GM23338 (cell line): ENCODE data around the gene EZH1. TPM values are rescaled to one million over a fixed set of nuclear protein-coding genes. Genes with fewer than 3 reads are reported as not detected.

Experiments used
- ATAC-seq: fragments of 200-7000 bp; cut with Tn5 transposase; 3 replicates; pipeline ENCODE4 v1.9.1; 2020
- DNase-seq: peaks from one replicate; pipeline ENCODE4 v3.0.0-alpha.2; 2015; ENCODE audit warnings: low spot score
- H2AFZ ChIP-seq: fragments of 200-600 bp; sonication (generic); 2 replicates; pipeline ENCODE4 v1.8.0; 2016; ENCODE audit warnings: antibody characterized with exemption, mild to moderate bottlenecking, moderate library complexity
- H3F3A ChIP-seq: fragments of 200-600 bp; sonication (generic); replicated peaks from 2 replicates; pipeline ENCODE4 v1.8.0; 2017; ENCODE audit warnings: antibody characterized with exemption, mixed run types, low read depth
- H3K27ac ChIP-seq: fragments of 200-600 bp; sonication (generic); 2 replicates; pipeline ENCODE4 v1.6.1; 2016; ENCODE audit warnings: low read depth
- H3K27me3 ChIP-seq: fragments of 200-600 bp; sonication (generic); 2 replicates; pipeline ENCODE4 v1.8.0; 2016; ENCODE audit warnings: mild to moderate bottlenecking, mixed run types, moderate library complexity; ENCODE audit not compliant: insufficient read depth
- H3K36me3 ChIP-seq: fragments of 200-600 bp; sonication (generic); 2 replicates; pipeline ENCODE4 v1.8.0; 2016; ENCODE audit warnings: mild to moderate bottlenecking; ENCODE audit not compliant: insufficient read depth
- H3K4me1 ChIP-seq: fragments of 200-600 bp; sonication (generic); 2 replicates; pipeline ENCODE4 v1.8.0; 2016; ENCODE audit warnings: mild to moderate bottlenecking, moderate library complexity; ENCODE audit not compliant: insufficient read depth
- H3K4me2 ChIP-seq: fragments of 200-600 bp; sonication (generic); 2 replicates; pipeline ENCODE4 v1.7.1; 2017; ENCODE audit warnings: mixed run types
- H3K4me3 ChIP-seq: fragments of 200-600 bp; sonication (generic); 2 replicates; pipeline ENCODE4 v1.6.1; 2016; ENCODE audit warnings: mixed run types
- H3K79me2 ChIP-seq: fragments of 200-600 bp; sonication (generic); replicated peaks from 2 replicates; pipeline ENCODE4 v1.8.0; 2017; ENCODE audit warnings: mild to moderate bottlenecking; ENCODE audit not compliant: insufficient read depth
- H3K9me2 ChIP-seq: fragments of 200-600 bp; sonication (generic); 2 replicates; pipeline ENCODE4 v1.8.0; 2017; ENCODE audit not compliant: insufficient read depth
- H4K20me1 ChIP-seq: fragments of 200-600 bp; sonication (generic); replicated peaks from 2 replicates; pipeline ENCODE4 v1.8.0; 2017; ENCODE audit warnings: mild to moderate bottlenecking; ENCODE audit not compliant: insufficient read depth
- H3K27ac Mint-ChIP-seq: 2 replicates; pipeline ENCODE4 v1.8.0; 2020; ENCODE audit warnings: inconsistent platforms, mild to moderate bottlenecking, moderate library complexity, mixed read lengths
- H3K27me3 Mint-ChIP-seq: 3 replicates; pipeline ENCODE4 v1.8.0; 2022; ENCODE audit warnings: low read depth, mild to moderate bottlenecking, moderate library complexity, mixed read lengths, inconsistent platforms; ENCODE audit not compliant: insufficient read depth, poor library complexity
- H3K36me3 Mint-ChIP-seq: 3 replicates; pipeline ENCODE4 v1.8.0; 2021; ENCODE audit warnings: low read depth, mild to moderate bottlenecking, inconsistent platforms, moderate library complexity, mixed read lengths
- H3K4me1 Mint-ChIP-seq: 3 replicates; pipeline ENCODE4 v1.8.0; 2020; ENCODE audit warnings: mild to moderate bottlenecking, inconsistent platforms, mixed read lengths
- H3K4me3 Mint-ChIP-seq: 3 replicates; pipeline ENCODE4 v1.8.0; 2021; ENCODE audit warnings: moderate library complexity, mild to moderate bottlenecking, inconsistent platforms, mixed read lengths
- H3K9me3 Mint-ChIP-seq: 3 replicates; pipeline ENCODE4 v1.8.0; 2020; ENCODE audit warnings: moderate library complexity, mild to moderate bottlenecking, inconsistent platforms, mixed read lengths
- CREB1 ChIP-seq: fragments of 250-450 bp; sonication (Bioruptor Pico); IDR thresholded peaks from 2 replicates; pipeline ENCODE4 v1.5.0; 2020; ENCODE audit warnings: low read depth, mild to moderate bottlenecking, moderate library complexity
- EZH2 ChIP-seq: fragments of 200-600 bp; sonication (generic); IDR thresholded peaks from one replicate; pipeline ENCODE4 v1.8.0; 2017; ENCODE audit warnings: antibody characterized with exemption, mild to moderate bottlenecking, low read depth; ENCODE audit not compliant: unreplicated experiment
- EZH2phosphoT487 ChIP-seq: fragments of 200-600 bp; sonication (generic); IDR thresholded peaks from one replicate; pipeline ENCODE4 v1.8.1; 2018; ENCODE audit warnings: antibody characterized with exemption; ENCODE audit not compliant: unreplicated experiment
- JUNB ChIP-seq: IDR thresholded peaks from one replicate; pipeline ENCODE4 v1.6.1; 2016; ENCODE audit warnings: antibody characterized with exemption; ENCODE audit not compliant: unreplicated experiment
- NANOG ChIP-seq: IDR thresholded peaks from 2 replicates; pipeline ENCODE4 v1.6.1; 2016; ENCODE audit warnings: antibody characterized with exemption, borderline replicate concordance
- POLR2AphosphoS5 ChIP-seq: IDR thresholded peaks from 2 replicates; pipeline ENCODE4 v1.6.1; 2016; ENCODE audit warnings: antibody characterized with exemption, low read depth
- STAT1 ChIP-seq: IDR thresholded peaks from one replicate; pipeline ENCODE4 v1.6.1; 2016; ENCODE audit warnings: antibody characterized with exemption; ENCODE audit not compliant: unreplicated experiment
- ZNF114 ChIP-seq: fragments of 250-450 bp; sonication (Bioruptor Pico); IDR thresholded peaks from 2 replicates; pipeline ENCODE4 v1.5.0; 2020; ENCODE audit warnings: mild to moderate bottlenecking, moderate library complexity
- ZNF331 ChIP-seq: fragments of 250-450 bp; sonication (Bioruptor Pico); IDR thresholded peaks from 2 replicates; pipeline ENCODE4 v1.5.0; 2020; ENCODE audit warnings: low read depth, mild to moderate bottlenecking, moderate library complexity
- polyA plus RNA-seq: library from polyadenylated mRNA; unstranded; fragments of >200 nt; fragmentation: Nextera tagmentation; extraction: Ambion mirVana; gene quantifications from 2 replicates; pipeline ENCODE4 v1.2.1, GENCODE V29; 2016
- total RNA-seq: library from RNA; depleted of rRNA; stranded (reverse); fragments of >200 nt; shearing (Covaris generic); gene quantifications from 2 replicates; pipeline ENCODE4 v1.2.3, GENCODE V29; 2014
- TF ChIP-seq, protein P1 (sequence below), 2 experiments: fragments of 200-600 bp in 1 of 2; sonication (generic) in 1 of 2; conservative IDR thresholded peaks; 2 replicates each; pipeline versions ENCODE4 v1.5.1 to v1.6.1; 2016 to 2017; ENCODE audit warnings: antibody characterized with exemption in 2 of 2, low read depth in 2 of 2, mild to moderate bottlenecking in 2 of 2, moderate library complexity in 1 of 2
- TF ChIP-seq, protein P2 (sequence below): fragments of 250-450 bp; sonication (Bioruptor Pico); IDR thresholded peaks from 2 replicates; pipeline ENCODE4 v1.5.0; 2020; ENCODE audit warnings: mild to moderate bottlenecking, moderate library complexity
- TF ChIP-seq, protein P3 (sequence below): IDR thresholded peaks from one replicate; pipeline ENCODE4 v1.6.1; 2018; ENCODE audit warnings: antibody characterized with exemption; ENCODE audit not compliant: unreplicated experiment
- TF ChIP-seq, protein P4 (sequence below): IDR thresholded peaks from 2 replicates; pipeline ENCODE4 v1.6.1; 2016; ENCODE audit warnings: antibody characterized with exemption

Gene EZH1
- total and polyA plus RNA-seq, 2 experiments from 2014 or later = 16.9 to 18.0 TPM

DNA sequence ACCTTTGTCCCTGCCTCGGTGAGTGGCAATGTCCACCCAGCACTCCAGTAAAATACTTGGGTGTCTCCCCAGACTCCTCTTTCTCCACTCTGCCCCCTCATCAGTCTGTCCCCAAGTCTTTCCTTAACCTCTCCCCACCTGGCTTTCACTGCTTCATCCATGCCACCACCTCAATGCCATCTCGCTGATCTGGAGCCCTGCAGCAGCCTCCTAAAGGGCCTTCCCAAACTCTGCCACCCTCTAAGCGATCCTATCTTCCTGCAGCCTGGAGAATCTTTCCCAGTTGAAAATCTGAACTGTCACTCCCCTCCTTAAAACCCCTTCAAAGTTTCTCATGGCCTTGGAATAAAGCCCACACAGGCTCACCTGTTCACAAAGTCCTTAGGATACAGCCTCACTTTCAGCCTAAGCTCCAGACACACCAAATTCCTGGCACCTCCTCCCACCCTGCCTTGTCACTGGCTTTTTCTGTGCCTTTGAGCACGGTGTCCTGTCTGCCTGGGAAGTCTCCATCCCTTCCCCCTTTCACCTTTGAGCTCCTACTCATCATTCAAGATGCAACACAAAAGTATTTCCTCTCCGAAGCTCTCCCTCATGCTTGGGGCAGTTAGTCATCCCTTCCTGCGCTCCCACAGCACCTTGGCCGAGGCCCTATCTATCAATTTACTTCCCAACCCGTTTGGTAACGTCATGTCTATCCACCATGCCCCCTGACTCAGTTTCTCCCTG is 38.4 kb upstream of the EZH1 start:
- no peak overlapping the region for H2AFZ ChIP-seq
- H3K4me3 Mint-ChIP-seq = no peak overlapping the region; the same call in 2 of the 3 replicates
- no peak for ATAC-seq

More for the DNA sequence above, 38.4 kb upstream of the EZH1 start:
- DNase-seq = no peak
- no peak overlapping the region for H3K4me3 ChIP-seq
- H4K20me1 ChIP-seq = no peaks in the 10 kb centered on the region
- H3K79me2 ChIP-seq = no peaks in the 10 kb centered on the region
- H3K9me2 ChIP-seq = no peaks in the 10 kb centered on the region
- no peak overlapping the region for H3K27ac Mint-ChIP-seq
- peaks cover 14% of the 10 kb centered on the region; the same call in 1 of the 3 replicates for H3K36me3 Mint-ChIP-seq
- H3K4me1 ChIP-seq = peaks cover 21% of the 10 kb centered on the region; the same call in 1 of the 2 replicates
- TF ChIP-seq, protein P1, sequence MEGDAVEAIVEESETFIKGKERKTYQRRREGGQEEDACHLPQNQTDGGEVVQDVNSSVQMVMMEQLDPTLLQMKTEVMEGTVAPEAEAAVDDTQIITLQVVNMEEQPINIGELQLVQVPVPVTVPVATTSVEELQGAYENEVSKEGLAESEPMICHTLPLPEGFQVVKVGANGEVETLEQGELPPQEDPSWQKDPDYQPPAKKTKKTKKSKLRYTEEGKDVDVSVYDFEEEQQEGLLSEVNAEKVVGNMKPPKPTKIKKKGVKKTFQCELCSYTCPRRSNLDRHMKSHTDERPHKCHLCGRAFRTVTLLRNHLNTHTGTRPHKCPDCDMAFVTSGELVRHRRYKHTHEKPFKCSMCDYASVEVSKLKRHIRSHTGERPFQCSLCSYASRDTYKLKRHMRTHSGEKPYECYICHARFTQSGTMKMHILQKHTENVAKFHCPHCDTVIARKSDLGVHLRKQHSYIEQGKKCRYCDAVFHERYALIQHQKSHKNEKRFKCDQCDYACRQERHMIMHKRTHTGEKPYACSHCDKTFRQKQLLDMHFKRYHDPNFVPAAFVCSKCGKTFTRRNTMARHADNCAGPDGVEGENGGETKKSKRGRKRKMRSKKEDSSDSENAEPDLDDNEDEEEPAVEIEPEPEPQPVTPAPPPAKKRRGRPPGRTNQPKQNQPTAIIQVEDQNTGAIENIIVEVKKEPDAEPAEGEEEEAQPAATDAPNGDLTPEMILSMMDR (conservative IDR thresholded peaks at IDR 0.05; ENCODE audit: low read depth in 2 of 2) = no peak
- TF ChIP-seq, protein P2, sequence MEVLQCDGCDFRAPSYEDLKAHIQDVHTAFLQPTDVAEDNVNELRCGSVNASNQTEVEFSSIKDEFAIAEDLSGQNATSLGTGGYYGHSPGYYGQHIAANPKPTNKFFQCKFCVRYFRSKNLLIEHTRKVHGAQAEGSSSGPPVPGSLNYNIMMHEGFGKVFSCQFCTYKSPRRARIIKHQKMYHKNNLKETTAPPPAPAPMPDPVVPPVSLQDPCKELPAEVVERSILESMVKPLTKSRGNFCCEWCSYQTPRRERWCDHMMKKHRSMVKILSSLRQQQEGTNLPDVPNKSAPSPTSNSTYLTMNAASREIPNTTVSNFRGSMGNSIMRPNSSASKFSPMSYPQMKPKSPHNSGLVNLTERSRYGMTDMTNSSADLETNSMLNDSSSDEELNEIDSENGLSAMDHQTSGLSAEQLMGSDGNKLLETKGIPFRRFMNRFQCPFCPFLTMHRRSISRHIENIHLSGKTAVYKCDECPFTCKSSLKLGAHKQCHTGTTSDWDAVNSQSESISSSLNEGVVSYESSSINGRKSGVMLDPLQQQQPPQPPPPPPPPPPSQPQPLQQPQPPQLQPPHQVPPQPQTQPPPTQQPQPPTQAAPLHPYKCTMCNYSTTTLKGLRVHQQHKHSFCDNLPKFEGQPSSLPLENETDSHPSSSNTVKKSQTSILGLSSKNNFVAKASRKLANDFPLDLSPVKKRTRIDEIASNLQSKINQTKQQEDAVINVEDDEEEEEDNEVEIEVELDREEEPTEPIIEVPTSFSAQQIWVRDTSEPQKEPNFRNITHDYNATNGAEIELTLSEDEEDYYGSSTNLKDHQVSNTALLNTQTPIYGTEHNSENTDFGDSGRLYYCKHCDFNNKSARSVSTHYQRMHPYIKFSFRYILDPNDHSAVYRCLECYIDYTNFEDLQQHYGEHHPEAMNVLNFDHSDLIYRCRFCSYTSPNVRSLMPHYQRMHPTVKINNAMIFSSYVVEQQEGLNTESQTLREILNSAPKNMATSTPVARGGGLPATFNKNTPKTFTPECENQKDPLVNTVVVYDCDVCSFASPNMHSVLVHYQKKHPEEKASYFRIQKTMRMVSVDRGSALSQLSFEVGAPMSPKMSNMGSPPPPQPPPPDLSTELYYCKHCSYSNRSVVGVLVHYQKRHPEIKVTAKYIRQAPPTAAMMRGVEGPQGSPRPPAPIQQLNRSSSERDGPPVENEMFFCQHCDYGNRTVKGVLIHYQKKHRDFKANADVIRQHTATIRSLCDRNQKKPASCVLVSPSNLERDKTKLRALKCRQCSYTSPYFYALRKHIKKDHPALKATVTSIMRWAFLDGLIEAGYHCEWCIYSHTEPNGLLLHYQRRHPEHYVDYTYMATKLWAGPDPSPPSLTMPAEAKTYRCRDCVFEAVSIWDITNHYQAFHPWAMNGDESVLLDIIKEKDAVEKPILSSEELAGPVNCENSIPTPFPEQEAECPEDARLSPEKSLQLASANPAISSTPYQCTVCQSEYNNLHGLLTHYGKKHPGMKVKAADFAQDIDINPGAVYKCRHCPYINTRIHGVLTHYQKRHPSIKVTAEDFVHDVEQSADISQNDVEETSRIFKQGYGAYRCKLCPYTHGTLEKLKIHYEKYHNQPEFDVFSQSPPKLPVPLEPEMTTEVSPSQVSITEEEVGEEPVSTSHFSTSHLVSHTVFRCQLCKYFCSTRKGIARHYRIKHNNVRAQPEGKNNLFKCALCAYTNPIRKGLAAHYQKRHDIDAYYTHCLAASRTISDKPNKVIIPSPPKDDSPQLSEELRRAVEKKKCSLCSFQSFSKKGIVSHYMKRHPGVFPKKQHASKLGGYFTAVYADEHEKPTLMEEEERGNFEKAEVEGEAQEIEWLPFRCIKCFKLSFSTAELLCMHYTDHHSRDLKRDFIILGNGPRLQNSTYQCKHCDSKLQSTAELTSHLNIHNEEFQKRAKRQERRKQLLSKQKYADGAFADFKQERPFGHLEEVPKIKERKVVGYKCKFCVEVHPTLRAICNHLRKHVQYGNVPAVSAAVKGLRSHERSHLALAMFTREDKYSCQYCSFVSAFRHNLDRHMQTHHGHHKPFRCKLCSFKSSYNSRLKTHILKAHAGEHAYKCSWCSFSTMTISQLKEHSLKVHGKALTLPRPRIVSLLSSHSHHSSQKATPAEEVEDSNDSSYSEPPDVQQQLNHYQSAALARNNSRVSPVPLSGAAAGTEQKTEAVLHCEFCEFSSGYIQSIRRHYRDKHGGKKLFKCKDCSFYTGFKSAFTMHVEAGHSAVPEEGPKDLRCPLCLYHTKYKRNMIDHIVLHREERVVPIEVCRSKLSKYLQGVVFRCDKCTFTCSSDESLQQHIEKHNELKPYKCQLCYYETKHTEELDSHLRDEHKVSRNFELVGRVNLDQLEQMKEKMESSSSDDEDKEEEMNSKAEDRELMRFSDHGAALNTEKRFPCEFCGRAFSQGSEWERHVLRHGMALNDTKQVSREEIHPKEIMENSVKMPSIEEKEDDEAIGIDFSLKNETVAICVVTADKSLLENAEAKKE (CRISPR knock-in tag) = no peak
- TF ChIP-seq EZH2 (no peak), JUNB (no peak), EZH2phosphoT487 (no peak), NANOG (no peak), CREB1 (CRISPR knock-in tag) (no peak), POLR2AphosphoS5 (no peak), ZNF114 (CRISPR knock-in tag) (no peak), STAT1 (no peak), ZNF331 (CRISPR knock-in tag) (no peak)
- TF ChIP-seq, protein P3, sequence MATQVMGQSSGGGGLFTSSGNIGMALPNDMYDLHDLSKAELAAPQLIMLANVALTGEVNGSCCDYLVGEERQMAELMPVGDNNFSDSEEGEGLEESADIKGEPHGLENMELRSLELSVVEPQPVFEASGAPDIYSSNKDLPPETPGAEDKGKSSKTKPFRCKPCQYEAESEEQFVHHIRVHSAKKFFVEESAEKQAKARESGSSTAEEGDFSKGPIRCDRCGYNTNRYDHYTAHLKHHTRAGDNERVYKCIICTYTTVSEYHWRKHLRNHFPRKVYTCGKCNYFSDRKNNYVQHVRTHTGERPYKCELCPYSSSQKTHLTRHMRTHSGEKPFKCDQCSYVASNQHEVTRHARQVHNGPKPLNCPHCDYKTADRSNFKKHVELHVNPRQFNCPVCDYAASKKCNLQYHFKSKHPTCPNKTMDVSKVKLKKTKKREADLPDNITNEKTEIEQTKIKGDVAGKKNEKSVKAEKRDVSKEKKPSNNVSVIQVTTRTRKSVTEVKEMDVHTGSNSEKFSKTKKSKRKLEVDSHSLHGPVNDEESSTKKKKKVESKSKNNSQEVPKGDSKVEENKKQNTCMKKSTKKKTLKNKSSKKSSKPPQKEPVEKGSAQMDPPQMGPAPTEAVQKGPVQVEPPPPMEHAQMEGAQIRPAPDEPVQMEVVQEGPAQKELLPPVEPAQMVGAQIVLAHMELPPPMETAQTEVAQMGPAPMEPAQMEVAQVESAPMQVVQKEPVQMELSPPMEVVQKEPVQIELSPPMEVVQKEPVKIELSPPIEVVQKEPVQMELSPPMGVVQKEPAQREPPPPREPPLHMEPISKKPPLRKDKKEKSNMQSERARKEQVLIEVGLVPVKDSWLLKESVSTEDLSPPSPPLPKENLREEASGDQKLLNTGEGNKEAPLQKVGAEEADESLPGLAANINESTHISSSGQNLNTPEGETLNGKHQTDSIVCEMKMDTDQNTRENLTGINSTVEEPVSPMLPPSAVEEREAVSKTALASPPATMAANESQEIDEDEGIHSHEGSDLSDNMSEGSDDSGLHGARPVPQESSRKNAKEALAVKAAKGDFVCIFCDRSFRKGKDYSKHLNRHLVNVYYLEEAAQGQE = no peak
- TF ChIP-seq, protein P4, sequence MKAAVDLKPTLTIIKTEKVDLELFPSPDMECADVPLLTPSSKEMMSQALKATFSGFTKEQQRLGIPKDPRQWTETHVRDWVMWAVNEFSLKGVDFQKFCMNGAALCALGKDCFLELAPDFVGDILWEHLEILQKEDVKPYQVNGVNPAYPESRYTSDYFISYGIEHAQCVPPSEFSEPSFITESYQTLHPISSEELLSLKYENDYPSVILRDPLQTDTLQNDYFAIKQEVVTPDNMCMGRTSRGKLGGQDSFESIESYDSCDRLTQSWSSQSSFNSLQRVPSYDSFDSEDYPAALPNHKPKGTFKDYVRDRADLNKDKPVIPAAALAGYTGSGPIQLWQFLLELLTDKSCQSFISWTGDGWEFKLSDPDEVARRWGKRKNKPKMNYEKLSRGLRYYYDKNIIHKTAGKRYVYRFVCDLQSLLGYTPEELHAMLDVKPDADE = no peak
- H3F3A ChIP-seq = peaks cover 12% of the 10 kb centered on the region; the same call in 1 of the 2 replicates
- peaks cover 44% of the 10 kb centered on the region for H3K27me3 Mint-ChIP-seq
- H3K36me3 ChIP-seq = no peaks in the 10 kb centered on the region
- H3K4me1 Mint-ChIP-seq = peaks cover 24% of the 10 kb centered on the region
- H3K4me2 ChIP-seq = no peak overlapping the region
- peaks cover 34% of the 10 kb centered on the region for H3K27me3 ChIP-seq
- no peak overlapping the region for H3K27ac ChIP-seq
- no peaks in the 10 kb centered on the region; the same call in 2 of the 3 replicates for H3K9me3 Mint-ChIP-seq
